ENCODE measurements around the gene REELD1.

- TF ChIP-seq LARP7 (IDR thresholded peaks at IDR 0.05): no peak
- TF ChIP-seq, protein P1, sequence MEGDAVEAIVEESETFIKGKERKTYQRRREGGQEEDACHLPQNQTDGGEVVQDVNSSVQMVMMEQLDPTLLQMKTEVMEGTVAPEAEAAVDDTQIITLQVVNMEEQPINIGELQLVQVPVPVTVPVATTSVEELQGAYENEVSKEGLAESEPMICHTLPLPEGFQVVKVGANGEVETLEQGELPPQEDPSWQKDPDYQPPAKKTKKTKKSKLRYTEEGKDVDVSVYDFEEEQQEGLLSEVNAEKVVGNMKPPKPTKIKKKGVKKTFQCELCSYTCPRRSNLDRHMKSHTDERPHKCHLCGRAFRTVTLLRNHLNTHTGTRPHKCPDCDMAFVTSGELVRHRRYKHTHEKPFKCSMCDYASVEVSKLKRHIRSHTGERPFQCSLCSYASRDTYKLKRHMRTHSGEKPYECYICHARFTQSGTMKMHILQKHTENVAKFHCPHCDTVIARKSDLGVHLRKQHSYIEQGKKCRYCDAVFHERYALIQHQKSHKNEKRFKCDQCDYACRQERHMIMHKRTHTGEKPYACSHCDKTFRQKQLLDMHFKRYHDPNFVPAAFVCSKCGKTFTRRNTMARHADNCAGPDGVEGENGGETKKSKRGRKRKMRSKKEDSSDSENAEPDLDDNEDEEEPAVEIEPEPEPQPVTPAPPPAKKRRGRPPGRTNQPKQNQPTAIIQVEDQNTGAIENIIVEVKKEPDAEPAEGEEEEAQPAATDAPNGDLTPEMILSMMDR (IDR thresholded peaks at IDR 0.05 in 2 of 3, conservative IDR thresholded peaks at IDR 0.05 in 1 of 3; ENCODE audit: insufficient read depth in 2 of 3, low read depth in 1 of 3, low read length in 3 of 3): no peak
- no peak for TF ChIP-seq EP300 (IDR thresholded peaks at IDR 0.05; ENCODE audit: low read length)
- no peak for TF ChIP-seq BRCA1 (IDR thresholded peaks at IDR 0.05)
- TF ChIP-seq BRCA1 (CRISPR knock-in tag; IDR thresholded peaks at IDR 0.05): no peak
- no peak for TF ChIP-seq EGR1 (conservative IDR thresholded peaks at IDR 0.05)
Measured at GRCh38 chr4:146165840-146166239, 48.5 kb upstream of the REELD1 start.

Measured in K562 (cell line).